HG02763 (cell line): ENCODE measurements around the gene SERINC3.

Experiments
- ATAC-seq: cut with Tn5 transposase; IDR thresholded peaks from one replicate; pipeline ENCODE4 v1.9.1; 2021; ENCODE audit warnings: mild to moderate bottlenecking, moderate library complexity; ENCODE audit not compliant: unreplicated experiment

SERINC3 gene

GRCh38 chr20:44533928-44534327 is 12.1 kb upstream of the SERINC3 start:
- ATAC-seq, result no peak

GRCh38 chr20:44532981-44533331 is 11.1 kb upstream of the SERINC3 start:
- ATAC-seq, result no peak

GRCh38 chr20:44532259-44532980 is 10.6 kb upstream of the SERINC3 start:
- ATAC-seq, result no peak

GRCh38 chr20:44528309-44528708 is 6.4 kb upstream of the SERINC3 start:
- ATAC-seq, result no peak

GRCh38 chr20:44527716-44528199 is 5.9 kb upstream of the SERINC3 start:
- no peak for ATAC-seq

- no peak for ATAC-seq
Measured at GRCh38 chr20:44526129-44526528, 4.3 kb upstream of the SERINC3 start.

- ATAC-seq, result no peak
Measured at GRCh38 chr20:44523746-44524145, 1.9 kb upstream of the SERINC3 start.

GRCh38 chr20:44522841-44523240 is 971 bp upstream of the SERINC3 start:
- no peak for ATAC-seq

- no peak for ATAC-seq
Measured at GRCh38 chr20:44520881-44521280, 989 bp downstream of the SERINC3 start.

GRCh38 chr20:44518248-44518647 is 3.6 kb downstream of the SERINC3 start:
- no peak for ATAC-seq

GRCh38 chr20:44517454-44517853 is 4.4 kb downstream of the SERINC3 start:
- ATAC-seq, result no peak

- no peak for ATAC-seq
Measured at GRCh38 chr20:44516491-44516890, 5.4 kb downstream of the SERINC3 start.

GRCh38 chr20:44513871-44514270 is 8.0 kb downstream of the SERINC3 start:
- no peak for ATAC-seq

- no peak for ATAC-seq
Measured at GRCh38 chr20:44509762-44510161, 12.1 kb downstream of the SERINC3 start.

- no peak for ATAC-seq
Measured at GRCh38 chr20:44504402-44505307, 17.2 kb downstream of the SERINC3 start.

GRCh38 chr20:44502968-44503367 is 18.9 kb downstream of the SERINC3 start:
- no peak for ATAC-seq

- ATAC-seq, result no peak
Measured at GRCh38 chr20:44501448-44501847, 20.4 kb downstream of the SERINC3 start.

GRCh38 chr20:44500221-44500620 is 21.6 kb downstream of the SERINC3 start:
- ATAC-seq, result no peak

- no peak for ATAC-seq
Measured at GRCh38 chr20:44497761-44498160, 24.1 kb downstream of the SERINC3 start.

GRCh38 chr20:44496976-44497375 is 24.9 kb downstream of the SERINC3 start:
- ATAC-seq, result no peak

- no peak for ATAC-seq
Measured at GRCh38 chr20:44495802-44496481, 25.9 kb downstream of the SERINC3 start.
